NCI-H526 treated with DMSO at 0.1 percent for 48 hours (cell line): ENCODE results near the gene BOLA3.
A peak's percentile ranks its signal among the peaks of the same experiment; 100 is the strongest.
"Not testable (repeated sequence)": the region's sequence is repeated elsewhere in the genome, so short reads cannot be mapped to it uniquely, and the experiment has no call there.

Experiments
- DNase-seq: peaks from one replicate; lab custom pipeline; 2025; lab: John Stamatoyannopoulos, UW

BOLA3 gene, protein sequence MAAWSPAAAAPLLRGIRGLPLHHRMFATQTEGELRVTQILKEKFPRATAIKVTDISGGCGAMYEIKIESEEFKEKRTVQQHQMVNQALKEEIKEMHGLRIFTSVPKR

DNA sequence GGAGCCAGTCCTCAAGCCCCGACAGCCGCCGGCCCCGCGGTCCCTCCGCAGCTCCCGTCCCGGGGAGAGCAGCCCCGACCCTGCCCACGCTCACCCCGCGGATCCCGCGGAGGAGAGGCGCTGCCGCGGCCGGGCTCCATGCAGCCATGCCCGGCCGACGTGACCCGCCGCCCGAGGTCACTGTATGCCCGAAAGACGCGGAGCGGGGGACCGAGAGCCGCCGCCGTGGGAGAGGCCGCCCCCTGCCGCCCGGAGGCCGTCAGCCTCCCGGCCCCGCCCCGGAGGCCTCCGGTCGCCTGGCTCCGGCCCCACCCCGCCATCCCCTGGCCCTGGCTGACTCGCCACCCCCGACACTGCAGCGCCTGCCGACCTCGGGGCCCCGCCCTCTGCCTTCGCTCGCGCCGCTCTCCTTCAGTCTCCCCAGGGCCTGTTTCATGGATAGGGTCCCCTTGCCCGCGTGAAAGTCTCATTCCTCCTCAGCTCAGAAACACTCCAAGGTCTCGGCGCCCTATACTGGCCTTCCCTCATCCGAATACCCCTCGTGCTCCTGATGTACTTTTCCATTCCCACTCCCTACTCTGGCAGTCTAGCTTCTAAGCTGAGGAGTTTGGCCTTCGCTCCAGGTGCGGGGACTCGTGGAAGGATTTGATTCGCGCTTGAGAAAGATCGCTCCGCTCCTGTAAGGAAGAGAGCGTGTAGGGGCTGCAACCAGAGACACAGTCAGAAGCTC is at the start of gene BOLA3:
TSS of gene BOLA3 (minus strand) at position 186 of the 730 bp plus-strand sequence. CDS start at position 148, 38 bp downstream.
- DNase-seq = peak; percentile 83

DNA sequence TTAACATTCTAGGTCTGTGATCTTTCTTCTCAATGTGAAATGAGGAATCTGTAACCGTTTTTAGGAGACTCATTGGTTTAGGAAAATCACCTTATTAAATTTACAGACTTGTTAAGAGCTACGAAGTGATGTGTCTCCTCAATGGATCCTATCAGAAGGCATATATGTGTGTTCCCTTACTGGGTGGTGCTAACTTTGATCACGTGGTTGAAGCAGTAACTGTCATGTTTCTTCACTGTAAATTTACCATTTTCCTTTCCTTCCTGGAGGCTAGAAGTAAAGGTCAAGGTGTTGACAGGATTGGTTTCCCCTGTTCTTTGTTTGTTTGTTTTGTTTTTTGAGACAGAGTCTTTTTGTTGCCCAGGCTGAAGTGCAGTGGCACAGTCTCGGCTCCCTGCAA is 49.3 kb upstream of the BOLA3 start:
- no peak for DNase-seq

DNA sequence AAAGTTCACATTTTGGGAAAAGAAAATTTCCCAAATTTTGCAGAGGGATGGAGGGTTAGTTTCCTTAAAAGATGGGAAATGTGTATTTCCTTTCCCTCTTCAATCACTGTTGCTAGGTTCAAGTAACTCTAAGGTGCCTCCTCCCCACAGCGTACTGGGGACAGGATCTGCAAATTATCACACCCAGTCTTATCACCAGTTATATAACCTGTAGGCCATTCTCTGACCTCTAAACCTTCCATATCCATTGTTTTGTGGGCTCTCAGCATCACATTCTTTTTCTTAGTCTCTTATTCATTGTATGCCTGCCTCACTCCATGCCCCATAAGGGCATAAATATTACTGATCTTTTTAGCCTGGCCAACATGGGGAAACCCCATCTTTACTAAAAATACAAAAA is 47.1 kb upstream of the BOLA3 start:
- DNase-seq = no peak

DNA sequence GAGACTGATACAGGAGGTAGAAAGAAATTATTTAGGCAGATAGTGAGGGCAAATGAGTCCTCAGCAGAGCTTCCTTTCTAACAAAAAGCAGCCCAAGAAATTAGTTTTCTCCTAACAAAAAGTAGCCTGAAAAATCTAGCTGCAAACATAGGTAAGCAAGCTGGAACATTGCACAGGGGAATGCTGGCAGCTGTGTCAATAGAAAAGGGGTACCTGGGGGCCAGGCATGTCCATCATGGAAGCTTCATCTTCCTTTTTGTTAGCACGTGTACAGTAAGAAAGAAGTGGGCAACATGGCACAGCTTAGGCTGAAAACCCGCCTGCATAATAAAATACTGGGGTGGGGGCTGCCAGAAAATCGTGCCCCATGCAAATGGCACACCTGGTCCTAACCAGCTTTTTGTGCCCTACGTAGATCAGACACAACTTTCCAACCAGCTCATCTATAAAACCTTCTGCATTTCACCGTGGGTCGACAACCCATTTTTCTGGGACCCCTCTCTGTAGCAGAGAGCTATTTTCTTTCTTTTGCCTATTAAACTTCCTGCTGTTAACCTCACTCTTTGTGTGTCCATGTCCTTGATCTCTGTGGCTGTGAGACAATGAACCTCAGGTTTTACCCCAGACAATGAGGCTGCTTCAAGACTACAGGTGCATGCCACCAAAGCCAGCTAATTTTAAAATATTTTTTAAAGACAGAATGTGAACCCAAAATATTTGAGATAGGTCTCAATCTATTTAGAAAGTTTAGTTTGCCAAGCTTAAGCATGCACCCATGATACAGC is 44.1 kb upstream of the BOLA3 start:
- DNase-seq = no peak

DNA sequence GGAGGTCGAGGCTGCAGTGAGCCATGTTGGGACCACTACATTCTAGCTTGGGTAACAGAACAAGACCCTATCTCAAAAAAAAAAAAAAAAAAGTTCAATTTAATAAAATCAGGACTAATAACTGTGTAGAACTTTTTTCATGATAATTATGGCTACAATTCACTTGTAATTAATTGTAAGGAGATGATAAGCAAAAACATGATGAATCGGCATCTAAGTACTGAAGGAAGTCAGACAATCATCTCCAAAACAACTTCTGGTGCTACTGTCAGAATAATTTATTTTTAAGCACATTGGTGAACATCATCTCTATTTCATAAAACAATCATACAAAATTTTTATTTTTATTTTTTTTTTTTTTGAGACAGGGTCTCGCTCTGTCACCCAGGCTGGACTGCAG is 41.0 kb upstream of the BOLA3 start:
- no peak for DNase-seq

DNA sequence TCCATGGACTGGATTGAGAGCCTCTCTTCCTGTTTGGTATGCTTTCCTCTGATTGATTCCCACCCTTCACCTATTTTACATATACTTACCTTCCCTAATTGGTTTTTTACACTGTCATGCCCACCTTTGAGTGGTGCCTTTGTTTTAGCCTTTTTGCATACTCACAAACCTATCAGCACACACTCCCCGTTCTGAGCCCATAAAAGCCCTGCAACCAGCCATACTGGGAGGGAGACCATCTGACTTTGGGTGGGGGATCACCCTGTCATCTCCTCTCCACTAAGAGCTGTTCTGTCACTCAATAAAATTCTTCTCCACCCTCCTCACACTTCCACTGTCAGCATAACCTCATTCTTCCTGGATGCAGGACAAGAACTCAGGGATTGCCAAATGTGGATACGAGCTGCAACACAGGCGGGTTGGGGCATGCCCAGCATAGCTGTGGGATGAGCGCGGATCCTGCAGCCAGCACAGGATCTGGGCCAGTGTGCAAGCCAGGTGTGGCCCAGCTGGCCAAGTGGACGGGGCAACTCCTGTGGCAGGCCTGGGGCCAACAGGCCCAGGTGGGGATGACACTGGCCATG is 40.4 kb upstream of the BOLA3 start:
- DNase-seq = peak; percentile 80

DNA sequence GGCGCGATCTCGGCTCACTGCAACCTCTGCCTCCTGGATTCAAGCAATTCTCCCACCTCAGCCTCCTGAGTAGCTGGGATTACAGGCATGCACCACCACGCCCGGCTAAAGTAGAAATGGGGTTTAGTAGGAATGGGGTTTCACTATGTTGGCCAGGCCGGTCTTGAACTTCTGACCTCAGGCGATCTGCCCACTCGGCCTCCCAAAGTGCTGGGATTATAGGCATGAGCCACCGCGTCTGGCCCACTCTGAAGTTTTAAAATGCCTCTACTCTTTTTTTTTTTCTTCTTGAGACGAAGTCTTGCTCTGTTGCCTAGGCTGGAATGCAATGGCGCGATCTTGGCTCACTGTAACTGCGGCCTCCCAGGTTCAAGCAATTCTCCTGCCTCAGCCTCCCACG is 39.0 kb upstream of the BOLA3 start:
- not testable (repeated sequence) for DNase-seq

DNA sequence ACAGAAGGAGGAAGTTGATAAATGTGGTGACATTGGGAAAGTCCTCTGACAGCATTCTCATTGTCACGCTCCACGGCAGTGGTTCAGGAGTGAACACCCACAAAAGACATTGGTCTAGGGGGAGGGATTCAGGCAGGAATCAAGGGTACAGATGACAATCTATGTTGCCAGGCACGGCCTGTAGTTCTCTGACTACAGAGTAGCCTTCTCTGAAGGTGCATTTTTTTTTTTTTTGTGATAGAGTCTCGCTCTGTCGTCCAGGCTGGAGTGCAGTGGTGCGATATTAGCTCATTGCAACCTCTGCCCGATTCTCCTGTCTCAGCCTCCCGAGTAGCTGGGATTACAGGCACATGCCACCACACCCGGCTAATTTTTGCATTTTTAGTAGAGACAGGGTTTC is 38.3 kb upstream of the BOLA3 start:
- no peak for DNase-seq

DNA sequence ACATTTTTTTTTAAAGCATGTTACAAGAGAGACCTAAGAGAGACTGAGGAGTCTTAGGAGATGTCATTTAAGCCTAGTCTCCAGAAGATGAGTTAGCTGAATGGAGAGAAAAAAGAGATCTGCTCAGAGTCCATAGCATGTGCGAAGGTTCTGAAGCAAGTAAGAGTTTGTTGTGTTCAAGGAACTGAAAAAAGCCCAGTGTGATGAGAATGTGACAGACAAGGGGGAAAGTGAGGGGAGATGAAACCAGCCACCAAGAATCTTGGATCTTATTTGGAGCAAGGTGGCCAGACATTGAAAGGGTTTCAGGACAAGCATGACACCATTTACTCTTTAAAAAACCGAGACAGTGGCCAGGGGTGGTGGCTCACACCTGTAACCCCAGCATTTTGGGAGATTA is 36.2 kb upstream of the BOLA3 start:
- no peak for DNase-seq

DNA sequence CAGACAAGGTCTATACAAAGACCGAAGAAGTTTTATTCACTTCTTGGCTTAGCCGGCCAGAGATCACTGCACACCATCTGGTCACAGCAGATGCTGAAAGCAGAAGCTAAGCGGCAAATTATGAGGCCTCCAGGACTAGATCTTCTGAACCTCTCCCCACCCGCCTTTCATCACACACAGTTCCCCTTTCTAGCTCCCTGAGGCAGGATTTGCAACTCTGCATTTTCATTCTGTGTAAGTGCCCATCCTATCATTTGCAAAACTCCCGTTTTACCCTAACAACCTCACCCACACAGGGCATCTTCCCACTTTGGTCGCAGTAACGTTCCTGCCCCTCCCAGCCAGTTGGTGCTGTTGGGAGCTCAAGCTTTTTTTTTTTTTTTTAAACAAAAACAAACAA is 34.0 kb upstream of the BOLA3 start:
- DNase-seq = no peak

DNA sequence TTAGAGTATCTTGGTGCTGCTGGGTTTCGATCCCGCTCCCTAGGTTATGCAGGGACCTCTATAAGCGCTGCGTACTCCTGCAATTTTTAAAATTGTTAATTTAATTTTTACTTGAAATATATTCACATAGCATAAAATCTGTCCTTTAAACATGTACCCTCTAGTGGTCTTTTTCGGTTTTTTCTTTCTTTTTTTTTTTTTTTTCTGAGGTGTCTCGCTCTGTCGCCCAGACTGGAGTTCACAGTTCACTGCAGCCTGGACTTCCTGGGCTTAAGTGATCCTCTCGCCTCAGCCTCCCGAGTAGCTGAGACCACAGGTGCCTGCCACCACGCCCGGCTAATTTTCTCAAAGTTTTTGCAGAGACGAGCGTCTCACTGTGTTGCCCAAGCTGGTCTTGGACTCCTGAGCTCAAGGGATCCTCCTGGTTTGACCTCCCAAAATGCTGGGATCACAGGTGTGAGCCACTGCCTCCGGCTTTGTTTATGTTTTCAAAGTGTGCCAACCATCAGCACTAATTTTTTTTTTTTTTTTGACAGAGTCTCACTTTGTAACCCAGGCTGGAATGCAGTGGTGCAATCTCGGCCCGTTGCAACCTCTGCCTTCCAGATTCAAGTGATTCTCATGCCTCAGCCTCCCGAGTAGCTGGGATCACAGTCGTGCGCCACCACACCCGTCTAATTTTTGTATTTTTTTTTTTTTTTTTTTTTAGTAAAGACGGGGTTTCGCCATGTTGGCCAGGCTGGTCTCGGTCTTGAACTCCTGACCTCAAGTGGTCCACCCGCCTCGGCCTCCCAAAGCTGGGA is 31.6 kb upstream of the BOLA3 start:
- DNase-seq = no peak

DNA sequence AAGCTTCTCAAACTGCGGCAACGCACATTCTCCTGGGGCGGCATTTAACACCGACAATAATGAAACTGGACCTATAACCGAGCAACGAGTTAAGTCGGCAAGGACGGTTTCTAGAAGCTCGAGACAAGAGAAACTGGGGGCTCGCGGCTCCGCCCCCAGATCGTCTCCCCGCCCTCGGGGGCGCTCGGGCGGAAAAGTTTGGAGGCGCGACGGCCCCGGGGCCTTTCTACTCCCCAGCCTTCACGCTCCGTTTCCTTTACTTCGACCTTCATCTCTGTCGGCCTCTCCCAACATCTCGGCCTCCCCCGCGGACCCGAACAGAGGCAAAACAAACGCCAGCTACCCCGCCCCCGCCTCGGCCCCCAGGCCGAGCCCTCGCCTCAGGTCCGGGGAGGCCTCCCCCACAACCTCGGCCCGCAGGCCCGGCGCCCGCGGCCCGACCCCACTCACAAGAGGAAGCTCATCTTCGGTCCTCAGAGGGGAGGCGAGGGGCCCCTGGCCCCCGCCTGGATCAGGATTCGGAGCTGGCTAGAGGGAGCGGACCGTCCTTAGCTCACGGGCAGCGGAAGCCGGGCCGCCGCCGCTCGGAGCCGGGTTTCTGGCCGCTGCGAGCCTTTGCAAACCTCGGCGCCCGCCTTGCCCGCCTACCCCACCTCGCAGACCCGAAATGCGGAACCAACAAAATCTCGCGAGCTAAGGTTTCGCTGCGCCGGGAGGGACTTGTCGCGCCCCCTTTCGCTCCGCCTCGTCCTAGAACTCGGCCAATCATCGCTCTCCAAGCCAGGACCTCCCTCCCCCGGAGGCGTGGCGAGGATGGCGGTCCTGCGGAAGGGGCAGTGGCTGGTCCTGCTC is 30.7 kb upstream of the BOLA3 start, which contains the start of gene MOB1A:
TSS of gene MOB1A (minus strand) at position 669 of the 852 bp plus-strand sequence. CDS start at position 464, 205 bp downstream.
- DNase-seq = peak; percentile 96

DNA sequence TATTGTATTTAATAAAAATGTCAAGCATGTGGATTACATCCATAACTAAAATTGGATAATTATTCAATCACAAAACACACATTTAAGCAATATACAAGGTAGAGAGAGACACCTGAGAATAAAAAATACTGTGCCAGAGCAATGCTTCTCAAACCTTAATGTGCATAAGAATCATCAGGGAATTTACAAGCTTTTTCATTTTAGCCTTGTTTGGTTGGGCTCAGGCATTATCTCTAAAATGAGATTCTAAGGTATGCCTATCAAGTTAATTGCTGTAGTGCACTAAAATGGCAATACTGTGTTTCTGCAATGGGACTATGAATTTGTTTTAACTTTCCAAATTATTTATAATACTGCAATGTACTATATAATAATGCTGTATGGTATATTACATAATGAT is 30.0 kb upstream of the BOLA3 start:
- no peak for DNase-seq

DNA sequence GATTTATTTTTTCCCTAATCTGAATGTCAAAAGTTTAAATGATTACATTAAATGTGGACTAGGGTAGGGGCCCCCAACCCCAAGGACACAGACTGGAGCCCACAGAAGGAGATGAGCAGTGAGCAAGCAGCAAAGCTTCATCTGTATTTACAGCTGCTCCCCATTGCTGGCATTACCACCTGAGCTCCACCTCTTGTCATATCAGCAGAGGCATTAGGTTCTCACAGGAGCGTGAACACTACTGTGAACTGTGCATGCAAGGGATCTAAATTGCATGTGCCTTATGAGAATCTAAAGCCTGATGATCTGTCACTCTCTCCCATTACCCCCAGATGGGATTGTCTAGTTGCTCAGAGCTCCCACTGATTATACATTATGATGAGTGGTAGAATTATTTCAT is 27.2 kb upstream of the BOLA3 start:
- no peak for DNase-seq

DNA sequence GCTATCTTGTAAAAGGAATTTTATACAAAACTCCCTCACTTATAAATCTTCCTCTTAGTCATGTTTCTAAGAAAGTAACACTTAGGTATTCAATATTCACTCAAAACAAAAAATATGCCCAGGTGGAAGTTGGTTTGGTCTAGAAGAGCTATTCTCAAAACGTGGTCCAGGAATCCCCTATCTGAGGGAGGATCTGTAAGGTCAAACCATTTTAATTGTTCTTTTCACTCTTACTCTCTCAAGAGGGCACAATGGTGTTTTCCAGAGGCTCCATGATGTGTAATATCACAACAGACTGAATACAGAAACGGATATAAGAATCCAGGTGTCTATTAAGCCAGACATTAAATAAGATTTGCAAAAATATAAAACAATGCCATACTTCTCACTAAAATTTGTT is 21.0 kb upstream of the BOLA3 start:
- DNase-seq = no peak

DNA sequence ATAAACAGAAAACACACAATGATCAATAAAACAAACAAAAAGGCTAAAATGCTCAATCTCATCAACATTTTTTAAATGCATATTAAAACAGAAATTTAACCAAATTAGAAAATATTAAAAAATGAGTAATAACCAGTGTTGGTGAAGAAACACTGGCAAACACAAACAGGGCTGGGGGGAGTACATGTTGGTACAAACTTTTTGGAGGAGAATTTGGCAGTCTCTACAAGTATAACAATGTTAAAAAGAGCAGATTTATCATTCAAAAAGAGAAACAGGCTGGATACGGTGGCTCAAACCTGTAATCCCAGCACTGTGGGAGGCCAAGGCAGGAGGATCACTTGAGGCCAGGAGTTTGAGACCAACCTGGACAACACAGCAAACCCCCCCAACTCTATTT is 17.0 kb upstream of the BOLA3 start:
- DNase-seq = no peak

DNA sequence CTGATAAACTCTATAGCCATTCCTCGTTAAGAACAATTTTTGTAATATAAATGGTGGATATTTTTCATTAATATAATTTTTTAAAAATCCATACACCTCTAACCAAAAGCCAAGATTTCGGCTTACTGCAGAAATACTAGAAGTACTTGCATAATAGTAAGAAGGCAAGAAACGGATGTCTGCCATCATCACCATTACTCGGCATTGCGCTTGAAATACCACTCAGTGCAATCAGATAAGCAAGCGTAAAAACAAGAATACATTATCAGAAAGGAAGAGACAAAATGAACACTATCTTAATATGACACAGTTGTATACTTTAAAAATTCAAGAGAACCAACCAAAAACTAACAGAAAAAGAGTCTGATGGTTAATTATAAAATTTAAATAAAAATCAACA is 15.2 kb upstream of the BOLA3 start:
- DNase-seq = no peak

DNA sequence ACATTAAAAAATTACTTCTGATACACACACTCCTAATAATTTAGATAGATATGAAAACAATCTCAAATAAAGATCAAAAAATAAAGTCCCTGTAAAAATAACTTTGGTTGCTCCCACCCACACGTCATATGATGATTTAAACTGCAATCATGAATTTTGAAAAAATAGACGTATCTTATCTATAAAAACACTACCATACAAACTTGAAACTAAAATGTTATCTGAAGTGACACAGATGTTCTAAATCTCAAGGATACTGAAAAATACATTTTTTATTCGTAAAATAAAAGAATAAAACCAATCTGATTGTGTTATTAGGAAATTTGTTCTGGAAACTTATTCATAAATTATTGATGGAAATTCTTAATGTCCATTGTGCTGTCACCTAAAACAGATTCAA is 8.1 kb upstream of the BOLA3 start:
- DNase-seq = no peak

DNA sequence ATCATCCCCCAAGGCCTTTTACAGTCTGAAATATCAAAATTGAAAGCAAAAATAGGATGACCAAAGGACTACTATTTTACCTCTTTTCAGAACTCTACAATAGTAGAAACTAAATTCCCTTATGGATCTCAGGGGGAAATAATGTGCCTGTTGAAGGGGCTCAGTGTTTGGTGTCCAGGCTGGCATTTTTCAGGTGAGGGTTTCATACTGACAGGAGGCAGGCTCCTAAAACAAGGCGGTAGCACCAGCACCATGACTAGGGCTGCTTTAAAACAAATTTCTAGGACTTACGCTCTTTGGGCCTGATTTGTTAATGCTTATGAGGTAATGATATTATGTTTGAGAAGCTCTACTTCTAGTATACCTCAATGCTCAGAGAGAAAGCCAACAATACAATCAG is 5.2 kb upstream of the BOLA3 start:
- no peak for DNase-seq

DNA sequence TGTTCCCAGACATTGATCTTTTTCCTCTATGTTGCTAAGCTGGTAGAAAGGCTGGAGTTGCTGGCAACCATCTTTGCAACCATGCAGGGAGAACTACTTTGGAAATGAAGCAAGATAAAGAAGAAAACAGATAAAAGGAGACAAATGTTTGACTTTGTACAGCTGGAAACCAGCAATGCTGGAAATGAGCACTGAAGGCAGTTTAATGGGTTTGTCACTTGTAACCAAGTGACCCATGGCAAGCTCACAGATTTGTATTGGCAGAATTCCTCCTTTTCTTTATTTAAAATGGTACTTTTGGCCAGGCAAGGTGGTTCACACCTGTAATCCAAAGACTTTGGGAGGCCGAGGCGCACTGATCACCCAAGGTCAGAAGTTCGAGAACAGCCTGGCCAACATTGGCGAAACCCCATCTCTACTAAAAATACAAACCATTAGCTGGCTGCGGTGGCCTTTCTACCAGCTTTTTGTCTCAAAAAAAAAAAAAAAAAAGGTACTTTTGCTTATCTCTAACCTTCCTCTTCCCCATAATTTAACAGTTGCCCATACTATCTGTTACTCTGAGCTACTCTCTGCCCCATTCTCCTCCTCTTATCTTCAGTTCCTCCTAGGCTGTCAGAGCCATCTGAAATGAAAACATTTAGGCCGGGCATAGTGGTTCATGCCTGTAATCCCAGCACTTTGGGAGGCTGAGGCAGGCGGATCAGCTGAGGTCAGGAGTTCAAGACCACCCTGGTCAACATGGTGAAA is 2.0 kb upstream of the BOLA3 start:
- no peak for DNase-seq

DNA sequence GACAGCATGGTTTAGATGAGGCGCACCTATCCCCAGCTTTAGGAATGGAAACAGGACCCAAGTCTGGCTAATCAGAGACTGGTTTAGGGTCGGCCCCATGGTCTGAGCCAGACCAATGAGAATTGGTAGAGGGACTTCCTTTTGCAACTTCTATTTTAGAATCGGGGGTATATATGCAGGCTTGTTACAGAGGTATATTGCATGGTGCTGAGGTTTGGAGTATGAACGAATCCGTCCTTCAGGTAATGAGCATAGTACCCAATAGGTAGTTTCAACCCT is 1.5 kb upstream of the BOLA3 start:
- DNase-seq = no peak
